ENCODE measurements around the gene CTNNA3. TPM values are rescaled to one million over a fixed set of nuclear protein-coding genes. Genes with fewer than 3 reads are reported as not detected.

Gene CTNNA3
- total RNA-seq, 4 donors from 2014 or later: under 0.01 to 0.38 (median 0.27) TPM

DNA sequence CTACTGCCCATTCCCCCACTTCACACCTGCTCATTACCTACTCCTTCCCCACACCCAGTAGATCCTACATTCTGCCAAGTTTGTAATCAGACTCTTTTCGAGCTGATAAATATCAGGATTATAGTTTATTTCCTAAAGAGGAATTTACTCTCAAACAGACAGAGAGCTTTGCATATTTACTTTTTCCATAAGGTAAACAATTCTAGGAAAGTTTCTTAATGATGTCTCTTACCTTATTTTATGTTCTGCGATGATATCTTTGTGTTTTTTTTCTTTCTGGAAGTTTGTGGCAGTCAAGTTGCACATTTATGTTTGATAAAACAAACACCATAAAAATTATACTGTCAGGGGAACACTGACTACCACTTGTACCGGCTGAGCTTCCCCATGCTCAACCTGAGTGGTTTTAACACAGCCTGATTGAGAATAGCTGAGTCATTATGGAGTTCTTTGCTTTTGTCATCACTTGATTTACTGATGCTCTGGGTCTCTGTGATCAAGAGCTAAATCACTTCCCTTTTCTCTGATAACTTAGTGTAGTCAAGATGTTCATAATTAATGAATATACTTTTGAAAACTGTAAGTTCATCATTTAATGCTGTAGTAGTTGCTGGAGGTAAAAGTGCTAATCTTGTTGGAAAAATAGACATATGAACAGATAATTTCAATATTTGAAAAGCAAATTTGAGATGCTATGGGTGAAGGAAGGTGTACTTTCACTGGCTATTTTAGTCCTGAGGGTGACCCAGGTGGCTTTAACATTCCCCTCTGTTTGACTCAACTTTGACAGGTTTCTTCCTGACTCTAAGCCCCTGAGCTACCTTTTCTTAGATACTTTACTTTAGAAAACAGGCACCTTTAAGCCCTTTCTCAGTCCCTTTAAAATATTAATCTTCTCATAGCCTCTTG is 1804.7 kb downstream of the CTNNA3 start:
- TF ChIP-seq, protein P1, sequence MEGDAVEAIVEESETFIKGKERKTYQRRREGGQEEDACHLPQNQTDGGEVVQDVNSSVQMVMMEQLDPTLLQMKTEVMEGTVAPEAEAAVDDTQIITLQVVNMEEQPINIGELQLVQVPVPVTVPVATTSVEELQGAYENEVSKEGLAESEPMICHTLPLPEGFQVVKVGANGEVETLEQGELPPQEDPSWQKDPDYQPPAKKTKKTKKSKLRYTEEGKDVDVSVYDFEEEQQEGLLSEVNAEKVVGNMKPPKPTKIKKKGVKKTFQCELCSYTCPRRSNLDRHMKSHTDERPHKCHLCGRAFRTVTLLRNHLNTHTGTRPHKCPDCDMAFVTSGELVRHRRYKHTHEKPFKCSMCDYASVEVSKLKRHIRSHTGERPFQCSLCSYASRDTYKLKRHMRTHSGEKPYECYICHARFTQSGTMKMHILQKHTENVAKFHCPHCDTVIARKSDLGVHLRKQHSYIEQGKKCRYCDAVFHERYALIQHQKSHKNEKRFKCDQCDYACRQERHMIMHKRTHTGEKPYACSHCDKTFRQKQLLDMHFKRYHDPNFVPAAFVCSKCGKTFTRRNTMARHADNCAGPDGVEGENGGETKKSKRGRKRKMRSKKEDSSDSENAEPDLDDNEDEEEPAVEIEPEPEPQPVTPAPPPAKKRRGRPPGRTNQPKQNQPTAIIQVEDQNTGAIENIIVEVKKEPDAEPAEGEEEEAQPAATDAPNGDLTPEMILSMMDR (IDR thresholded peaks at IDR 0.05; ENCODE audit: low read depth): no peak

GRCh38 chr10:65864529-65864928 is 1831.5 kb downstream of the CTNNA3 start:
- TF ChIP-seq, protein P1 (IDR thresholded peaks at IDR 0.05; ENCODE audit: low read depth): no peak

- TF ChIP-seq, protein P1 (IDR thresholded peaks at IDR 0.05; ENCODE audit: low read depth): no peak
Observed at GRCh38 chr10:65864036-65864435, 1832.0 kb downstream of the CTNNA3 start.

Small RNA genes lying within 50 kb of the gene (small RNA-seq; reads per million reads assigned to genes)
- gene AL607023.1 (not detected), gene MIR7151 (not detected)

Other genes with a start within 250 kb of the CTNNA3 start
- under 1 TPM in 2 of 4 donors, not detected in 2; 0.51 to 0.98 TPM for gene DNAJC12, start 142.0 kb upstream of the CTNNA3 start, total RNA-seq
- 10 to 100 TPM; 34.7 to 44.7 (median 36.8) TPM for gene SIRT1, start 188.5 kb upstream of the CTNNA3 start, total RNA-seq

All from subcutaneous adipose tissue (tissue), 4 donors.